Small intestine (tissue), 7 donors: Measurements from ENCODE around the gene MINDY1. TPM values are rescaled to one million over a fixed set of nuclear protein-coding genes. Genes with fewer than 3 reads are reported as not detected.

ENCODE experiments used
- DNase-seq, 2 donors: peaks; one replicate each; pipeline versions ENCODE4 v3.0.0 to v3.0.0-alpha.2; 2013
- FAIRE-seq: peaks from 2 replicates; lab custom pipeline; 2012; peaks lifted over from hg19 to GRCh38; lab: Jason Lieb, UNC
- H3K27ac ChIP-seq, 3 donors: one replicate each; pipeline ENCODE4 v1.5.1; 2013; ENCODE audit warnings: low read length in 2 of 3, mild to moderate bottlenecking in 2 of 3, control low read depth in 1 of 3, inconsistent platforms in 1 of 3, low read depth in 1 of 3, moderate library complexity in 1 of 3
- H3K27me3 ChIP-seq, 3 donors: one replicate each; pipeline ENCODE4 v1.6.1; 2013; ENCODE audit warnings: low read length in 3 of 3, inconsistent platforms in 1 of 3; ENCODE audit not compliant: control insufficient read depth in 3 of 3, insufficient read depth in 3 of 3
- H3K36me3 ChIP-seq, 3 donors: one replicate each; pipeline ENCODE4 v1.6.1; 2013; ENCODE audit warnings: low read length in 3 of 3, inconsistent platforms in 1 of 3, low read depth in 1 of 3, mild to moderate bottlenecking in 1 of 3, moderate library complexity in 1 of 3; ENCODE audit not compliant: control insufficient read depth in 3 of 3, insufficient read depth in 2 of 3
- H3K4me1 ChIP-seq, 3 donors: one replicate each; pipeline ENCODE4 v1.6.1; 2013; ENCODE audit warnings: low read length in 2 of 3, inconsistent platforms in 1 of 3, low read depth in 1 of 3, mild to moderate bottlenecking in 1 of 3, moderate library complexity in 1 of 3; ENCODE audit not compliant: control insufficient read depth in 3 of 3, insufficient read depth in 2 of 3
- H3K4me3 ChIP-seq, 3 donors: one replicate each; pipeline ENCODE4 v1.5.1; 2013; ENCODE audit warnings: low read length in 3 of 3, control low read depth in 1 of 3, inconsistent platforms in 1 of 3, low read depth in 1 of 3, mild to moderate bottlenecking in 1 of 3, moderate library complexity in 1 of 3
- H3K9me3 ChIP-seq, 2 donors: one replicate each; pipeline ENCODE4 v1.6.1; 2013; ENCODE audit warnings: low read depth in 1 of 2, low read length in 1 of 2; ENCODE audit not compliant: control insufficient read depth in 2 of 2, insufficient read depth in 1 of 2
- WGBS, 3 donors: extraction: QIAGEN DNeasy Blood & Tissue Kit; methylation state at CpG; one replicate each; pipeline ENCODE4 v1.1.7; 2013; 5-methylcytosine and 5-hydroxymethylcytosine counted together
- polyA plus RNA-seq, 4 donors: library from polyadenylated mRNA; stranded (reverse) in 3 of 4; unstranded in 1 of 4; fragments of 200-250 nt in 3 of 4; fragments of 120-200 nt in 1 of 4; gene quantifications; one replicate each; pipeline versions ENCODE4 v1.2.1 to v1.2.3, GENCODE V29; 2013
- donor health status: healthy with polysubstance abuse.
- donor health status: control.
- donor health status: control.
- donor health status: Bipolar disorder and iron deficiency.
- donor health status: healthy.

MINDY1 gene
- polyA plus RNA-seq, 4 donors, result 9.5 to 24.0 (median 16.8) TPM

DNA sequence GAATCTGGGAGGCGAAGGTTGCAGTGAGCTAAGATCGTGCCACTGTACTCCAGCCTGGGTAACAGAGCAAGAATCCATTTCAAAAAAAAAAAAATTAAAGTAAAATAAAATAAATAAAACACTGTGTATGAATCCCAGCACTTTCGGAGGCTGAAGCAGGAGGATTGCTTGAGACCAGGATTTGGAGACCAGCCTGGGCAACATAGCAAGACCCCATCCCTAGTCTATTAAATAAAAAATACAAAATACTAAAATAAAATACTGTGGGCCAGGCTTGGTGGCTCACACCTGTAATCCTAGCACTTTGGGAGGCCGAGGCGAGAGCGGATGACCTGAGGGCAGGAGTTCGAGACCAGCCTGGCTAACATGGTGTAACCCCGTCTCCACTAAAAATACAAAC is 25.5 kb upstream of the MINDY1 start:
- WGBS, 3 donors, result 98 to 100% (median 98%) methylated on average over 8 of the region's 8 CpGs
- H3K4me1 ChIP-seq, result no peaks in the 10 kb centered on the region
- no peaks in the 10 kb centered on the region for H3K9me3 ChIP-seq
- peaks cover 0 to 58% (median 14%) of the 10 kb centered on the region in 3 donors for H3K36me3 ChIP-seq
- H3K4me3 ChIP-seq, result no peak overlapping the region
- H3K27ac ChIP-seq, result no peak overlapping the region
- FAIRE-seq (no peak), DNase-seq (no peak)
- H3K27me3 ChIP-seq, result no peaks in the 10 kb centered on the region

GRCh38 chr1:151026460-151026859 is 19.8 kb upstream of the MINDY1 start:
- peaks cover 0 to 54% (median 11%) of the 10 kb centered on the region in 3 donors for H3K36me3 ChIP-seq
- H3K27ac ChIP-seq, result no peak overlapping the region
- H3K9me3 ChIP-seq, result no peaks in the 10 kb centered on the region
- H3K27me3 ChIP-seq, result no peaks in the 10 kb centered on the region
- H3K4me3 ChIP-seq, result no peak overlapping the region
- FAIRE-seq (no peak), DNase-seq (no peak)
- H3K4me1 ChIP-seq, result no peaks in the 10 kb centered on the region

GRCh38 chr1:151024540-151025146 is 17.9 kb upstream of the MINDY1 start:
- DNase-seq (peak; percentile 73 to 76), FAIRE-seq (no peak)
- Histone ChIP-seq H3K27ac (no peak overlapping the region), H3K27me3 (no peaks in the 10 kb centered on the region), H3K4me3 (no peak overlapping the region), H3K4me1 (no peaks in the 10 kb centered on the region), H3K9me3 (no peaks in the 10 kb centered on the region), H3K36me3 (peaks cover 0 to 51% (median 5%) of the 10 kb centered on the region in 3 donors)
- 32 to 52% (median 46%) methylated on average over 6 of the region's 6 CpGs for WGBS, 3 donors

GRCh38 chr1:151013518-151013917 is 6.8 kb upstream of the MINDY1 start:
- H3K4me3 ChIP-seq, result no peak overlapping the region
- peak; percentile 65 to 70 for DNase-seq
- peaks cover 0 to 10% (median 5%) of the 10 kb centered on the region in 3 donors for H3K36me3 ChIP-seq
- FAIRE-seq, result no peak
- 12 to 41% (median 29%) methylated on average over 2 of the region's 2 CpGs for WGBS, 3 donors
- no peaks in the 10 kb centered on the region for H3K27me3 ChIP-seq
- no peaks in the 10 kb centered on the region for H3K9me3 ChIP-seq
- peak overlapping the region; percentile 57 to 82 (median 76) for H3K27ac ChIP-seq
- peaks cover 4 to 34% (median 9%) of the 10 kb centered on the region in 3 donors for H3K4me1 ChIP-seq

GRCh38 chr1:151012684-151013471 is 6.2 kb upstream of the MINDY1 start:
- peak overlapping the region; percentile 71 to 82 (median 76) for H3K27ac ChIP-seq
- 37 to 68% (median 56%) methylated on average over 14 of the region's 14 CpGs for WGBS, 3 donors
- H3K27me3 ChIP-seq, result no peaks in the 10 kb centered on the region
- no peak overlapping the region for H3K4me3 ChIP-seq
- peaks cover 0 to 9% (median 2%) of the 10 kb centered on the region in 3 donors for H3K36me3 ChIP-seq
- peaks cover 4 to 37% (median 9%) of the 10 kb centered on the region in 3 donors for H3K4me1 ChIP-seq
- H3K9me3 ChIP-seq, result no peaks in the 10 kb centered on the region
- no peak for FAIRE-seq
- DNase-seq, result peak; percentile 92 to 94

GRCh38 chr1:151011154-151011850 is 4.6 kb upstream of the MINDY1 start:
- DNase-seq (no peak), FAIRE-seq (no peak)
- H3K27ac ChIP-seq, result no peak overlapping the region
- 53 to 62% (median 54%) methylated on average over 4 of the region's 4 CpGs for WGBS, 3 donors
- peaks cover 9 to 48% (median 10%) of the 10 kb centered on the region in 3 donors for H3K4me1 ChIP-seq
- H3K9me3 ChIP-seq, result no peaks in the 10 kb centered on the region
- H3K4me3 ChIP-seq, result no peak overlapping the region
- H3K36me3 ChIP-seq, result peaks cover 0 to 2% (median 2%) of the 10 kb centered on the region in 3 donors
- H3K27me3 ChIP-seq, result no peaks in the 10 kb centered on the region

DNA sequence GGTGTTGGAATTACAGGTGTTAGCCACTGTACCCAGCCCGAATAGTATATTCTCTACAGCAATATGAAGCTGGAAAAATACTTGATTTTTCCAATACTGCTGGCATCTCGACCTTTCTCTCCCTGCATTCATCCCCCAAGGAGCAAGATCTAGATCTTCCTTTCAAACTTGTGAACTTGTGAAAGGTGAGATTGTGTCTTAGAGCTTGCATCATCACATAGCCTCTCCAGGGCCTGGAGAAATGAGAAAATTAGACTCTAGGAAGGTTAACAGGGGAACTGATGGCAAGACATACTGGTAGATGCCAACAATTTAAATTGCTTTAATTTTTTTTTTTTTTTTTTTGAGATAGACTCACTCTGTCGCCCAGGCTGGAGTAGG is 3.6 kb upstream of the MINDY1 start:
- Histone ChIP-seq H3K36me3 (peaks cover 0 to 2% (median 2%) of the 10 kb centered on the region in 3 donors), H3K9me3 (no peaks in the 10 kb centered on the region), H3K27me3 (no peaks in the 10 kb centered on the region), H3K4me3 (no peak overlapping the region), H3K4me1 (peaks cover 9 to 54% (median 10%) of the 10 kb centered on the region in 3 donors), H3K27ac (no peak overlapping the region)
- no peak for FAIRE-seq
- 78 to 92% (median 91%) methylated on average over 3 of the region's 3 CpGs for WGBS, 3 donors
- DNase-seq, result no peak

- WGBS, 3 donors, result 90 to 96% (median 93%) methylated on average over 8 of the region's 8 CpGs
- no peak for FAIRE-seq
- H3K36me3 ChIP-seq, result peaks cover 0 to 2% (median 2%) of the 10 kb centered on the region in 3 donors
These were observed 3.1 kb upstream of the MINDY1 start for GRCh38 chr1:151009674-151010345.

More at GRCh38 chr1:151009674-151010345, 3.1 kb upstream of the MINDY1 start:
- no peak for DNase-seq
- peak overlapping the region in 1 of 3 donors; percentile 88 for H3K27ac ChIP-seq
- H3K27me3 ChIP-seq, result no peaks in the 10 kb centered on the region
- no peaks in the 10 kb centered on the region for H3K9me3 ChIP-seq
- H3K4me1 ChIP-seq, result peaks cover 9 to 57% (median 10%) of the 10 kb centered on the region in 3 donors
- H3K4me3 ChIP-seq, result peak overlapping the region in 1 of 3 donors; percentile 90
